Measurements from ENCODE around the gene DAPP1.

The DAPP1 gene

GRCh38 chr4:99845179-99845578, 28.6 kb downstream of the DAPP1 start:
- no peak for DNase-seq (ENCODE audit: extremely low read depth, low read depth)
- TF ChIP-seq CTCF (IDR thresholded peaks at IDR 0.05; ENCODE audit: low read depth, low read length) = no peak

GRCh38 chr4:99845708-99846469, 29.3 kb downstream of the DAPP1 start:
- TF ChIP-seq CTCF (IDR thresholded peaks at IDR 0.05; ENCODE audit: low read depth, low read length) = no peak
- DNase-seq (ENCODE audit: extremely low read depth, low read depth) = no peak

- no peak for DNase-seq (ENCODE audit: extremely low read depth, low read depth)
- TF ChIP-seq CTCF (IDR thresholded peaks at IDR 0.05; ENCODE audit: low read depth, low read length) = no peak
These were observed 30.3 kb downstream of the DAPP1 start for GRCh38 chr4:99846891-99847290.

GRCh38 chr4:99847362-99847976, 30.8 kb downstream of the DAPP1 start:
- no peak for TF ChIP-seq CTCF (IDR thresholded peaks at IDR 0.05; ENCODE audit: low read depth, low read length)
- DNase-seq (ENCODE audit: extremely low read depth, low read depth) = no peak

GRCh38 chr4:99848591-99849001, 32.0 kb downstream of the DAPP1 start:
- no peak for TF ChIP-seq CTCF (IDR thresholded peaks at IDR 0.05; ENCODE audit: low read depth, low read length)
- DNase-seq (ENCODE audit: extremely low read depth, low read depth) = no peak

- no peak for TF ChIP-seq CTCF (IDR thresholded peaks at IDR 0.05; ENCODE audit: low read depth, low read length)
- DNase-seq (ENCODE audit: extremely low read depth, low read depth) = no peak
These were observed 35.6 kb downstream of the DAPP1 start for GRCh38 chr4:99852199-99852749.

GRCh38 chr4:99853190-99853589, 36.6 kb downstream of the DAPP1 start:
- TF ChIP-seq CTCF (IDR thresholded peaks at IDR 0.05; ENCODE audit: low read depth, low read length) = no peak
- DNase-seq (ENCODE audit: extremely low read depth, low read depth) = no peak
